ENCODE measurements around the gene NGEF.
"Not testable (repeated sequence)": the region's sequence is repeated elsewhere in the genome, so short reads cannot be mapped to it uniquely, and the experiment has no call there.

The NGEF gene

GRCh38 chr2:232908695-232909094, 104.4 kb downstream of the NGEF start:
- H3K4me3 ChIP-seq (ENCODE audit: low read depth, low read length): no peak overlapping the region
- no peak for TF ChIP-seq CTCF (IDR thresholded peaks at IDR 0.05; ENCODE audit: borderline replicate concordance, insufficient read depth, low read depth, low read length)

- not testable (repeated sequence) for H3K4me3 ChIP-seq (ENCODE audit: low read depth, low read length)
Measured at GRCh38 chr2:232907718-232908085, 105.4 kb downstream of the NGEF start.

- H3K4me3 ChIP-seq (ENCODE audit: low read depth, low read length): not testable (repeated sequence)
Measured at GRCh38 chr2:232906867-232907717, 106.0 kb downstream of the NGEF start.

GRCh38 chr2:232903989-232904388, 109.1 kb downstream of the NGEF start:
- no peak overlapping the region for H3K4me3 ChIP-seq (ENCODE audit: low read depth, low read length)
- no peak for TF ChIP-seq CTCF (IDR thresholded peaks at IDR 0.05; ENCODE audit: borderline replicate concordance, insufficient read depth, low read depth, low read length)

- no peak overlapping the region for H3K4me3 ChIP-seq (ENCODE audit: low read depth, low read length)
- no peak for TF ChIP-seq CTCF (IDR thresholded peaks at IDR 0.05; ENCODE audit: borderline replicate concordance, insufficient read depth, low read depth, low read length)
Measured at GRCh38 chr2:232901736-232902578, 111.1 kb downstream of the NGEF start.

GRCh38 chr2:232900811-232901735, 112.0 kb downstream of the NGEF start:
- TF ChIP-seq CTCF (IDR thresholded peaks at IDR 0.05; ENCODE audit: borderline replicate concordance, insufficient read depth, low read depth, low read length): no peak
- H3K4me3 ChIP-seq (ENCODE audit: low read depth, low read length): no peak overlapping the region

GRCh38 chr2:232898592-232899543, 114.2 kb downstream of the NGEF start:
- H3K4me3 ChIP-seq (ENCODE audit: low read depth, low read length): no peak overlapping the region
- TF ChIP-seq CTCF (IDR thresholded peaks at IDR 0.05; ENCODE audit: borderline replicate concordance, insufficient read depth, low read depth, low read length): no peak
